Upper lobe of left lung (tissue), 6 donors: ENCODE results near the gene CD3D. TPM values are rescaled to one million over a fixed set of nuclear protein-coding genes. Genes with fewer than 3 reads are reported as not detected.
A peak's percentile ranks its signal among the peaks of the same experiment; 100 is the strongest.

ENCODE experiments used
- ATAC-seq, 2 donors: fragments of 200-7000 bp; cut with Tn5 transposase; one replicate each; pipeline ENCODE4 v1.9.1; 2022; ENCODE audit warnings: mild to moderate bottlenecking in 2 of 2, moderate library complexity in 2 of 2; ENCODE audit not compliant: low FRiP score in 2 of 2
- DNase-seq, 2 donors: peaks; one replicate each; pipeline ENCODE4 v3.0.0-alpha.2; 2019 to 2020
- H3K27ac ChIP-seq, 4 donors: fragments of 200-600 bp; sonication (generic); one replicate each; pipeline ENCODE4 v1.5.1; 2016 to 2019
- H3K27me3 ChIP-seq, 4 donors: fragments of 200-600 bp; sonication (generic); one replicate each; pipeline ENCODE4 v1.5.1; 2017 to 2019
- H3K36me3 ChIP-seq, 4 donors: fragments of 200-600 bp; sonication (generic); one replicate each; pipeline ENCODE4 v1.5.1; 2016 to 2019
- H3K4me1 ChIP-seq, 4 donors: fragments of 200-600 bp; sonication (generic); one replicate each; pipeline ENCODE4 v1.5.1; 2018 to 2019
- H3K4me3 ChIP-seq, 4 donors: fragments of 200-600 bp; sonication (generic); one replicate each; pipeline ENCODE4 v1.5.1; 2017 to 2019; ENCODE audit warnings: mild to moderate bottlenecking in 2 of 4, moderate library complexity in 1 of 4
- H3K9me3 ChIP-seq, 4 donors: fragments of 200-600 bp; sonication (generic); one replicate each; pipeline ENCODE4 v1.5.1; 2018 to 2019
- EP300 ChIP-seq, 4 donors: sonication (generic); formaldehyde crosslinking; IDR thresholded peaks; one replicate each; pipeline ENCODE4 v1.5.1; 2017; ENCODE audit warnings: antibody characterized with exemption in 4 of 4, control low read depth in 2 of 4
- POLR2A ChIP-seq, 4 donors: fragments of 450-650 bp; IDR thresholded peaks; one replicate each; pipeline ENCODE4 v1.5.1; 2016 to 2017; ENCODE audit warnings: antibody characterized with exemption in 4 of 4, mild to moderate bottlenecking in 2 of 4
- POLR2AphosphoS5 ChIP-seq, 2 donors: sonication (generic); formaldehyde crosslinking; IDR thresholded peaks; one replicate each; pipeline ENCODE4 v1.5.1; 2017; ENCODE audit warnings: antibody characterized with exemption in 2 of 2
- WGBS, 2 donors: methylation state at CpG; one replicate each; pipeline ENCODE4 v1.1.5; 2017 to 2018; 5-methylcytosine and 5-hydroxymethylcytosine counted together
- total RNA-seq, 6 donors: library from RNA; depleted of rRNA in 4 of 6; stranded (reverse); fragments of >200 nt in 4 of 6; gene quantifications; one replicate each; pipeline versions ENCODE4 v1.1.0 to v1.2.1, GENCODE V29; 2016 to 2021
- TF ChIP-seq, protein P1 (sequence below), 6 experiments: fragments of 450-650 bp in 4 of 6; fragments of 200-600 bp in 2 of 6; sonication (generic) in 2 of 6; IDR thresholded peaks; one replicate each; pipeline ENCODE4 v1.5.1; 2016 to 2019; ENCODE audit warnings: antibody characterized with exemption in 6 of 6
- donor health status: DM: no; HTN: no; CAD: no; lungs with moderate emphysema.
- donor health status: DM: no; HTN: yes; CAD: no; lungs with severe emphysema.

CD3D gene
- total RNA-seq, 6 donors from 2014 or later: 4.1 to 22.3 (median 7.6) TPM

GRCh38 chr11:118321386-118322082, 21.0 kb downstream of the CD3D start:
- Histone ChIP-seq H3K36me3 (no peaks in the 10 kb centered on the region), H3K27me3 (no peaks in the 10 kb centered on the region), H3K27ac (no peak overlapping the region), H3K9me3 (no peaks in the 10 kb centered on the region), H3K4me1 (peaks cover 21 to 35% (median 26%) of the 10 kb centered on the region in 4 donors), H3K4me3 (no peak overlapping the region)
- WGBS, 2 donors: 55 to 67% methylated on average over 5 of the region's 5 CpGs
- peak in 1 of 2 donors; percentile 59 for ATAC-seq
- no peak for DNase-seq
- TF ChIP-seq EP300 (IDR thresholded peaks at IDR 0.05): no peak
- TF ChIP-seq, protein P1, sequence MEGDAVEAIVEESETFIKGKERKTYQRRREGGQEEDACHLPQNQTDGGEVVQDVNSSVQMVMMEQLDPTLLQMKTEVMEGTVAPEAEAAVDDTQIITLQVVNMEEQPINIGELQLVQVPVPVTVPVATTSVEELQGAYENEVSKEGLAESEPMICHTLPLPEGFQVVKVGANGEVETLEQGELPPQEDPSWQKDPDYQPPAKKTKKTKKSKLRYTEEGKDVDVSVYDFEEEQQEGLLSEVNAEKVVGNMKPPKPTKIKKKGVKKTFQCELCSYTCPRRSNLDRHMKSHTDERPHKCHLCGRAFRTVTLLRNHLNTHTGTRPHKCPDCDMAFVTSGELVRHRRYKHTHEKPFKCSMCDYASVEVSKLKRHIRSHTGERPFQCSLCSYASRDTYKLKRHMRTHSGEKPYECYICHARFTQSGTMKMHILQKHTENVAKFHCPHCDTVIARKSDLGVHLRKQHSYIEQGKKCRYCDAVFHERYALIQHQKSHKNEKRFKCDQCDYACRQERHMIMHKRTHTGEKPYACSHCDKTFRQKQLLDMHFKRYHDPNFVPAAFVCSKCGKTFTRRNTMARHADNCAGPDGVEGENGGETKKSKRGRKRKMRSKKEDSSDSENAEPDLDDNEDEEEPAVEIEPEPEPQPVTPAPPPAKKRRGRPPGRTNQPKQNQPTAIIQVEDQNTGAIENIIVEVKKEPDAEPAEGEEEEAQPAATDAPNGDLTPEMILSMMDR (IDR thresholded peaks at IDR 0.05): no peak
- no peak for TF ChIP-seq POLR2A (IDR thresholded peaks at IDR 0.05)
- TF ChIP-seq POLR2AphosphoS5 (IDR thresholded peaks at IDR 0.05): no peak

GRCh38 chr11:118320515-118320914, 22.0 kb downstream of the CD3D start:
- ATAC-seq: no peak
- H3K4me1 ChIP-seq: peaks cover 31 to 45% (median 36%) of the 10 kb centered on the region in 4 donors

GRCh38 chr11:118319337-118319707, 23.2 kb downstream of the CD3D start:
- 18 to 50% methylated on average over 1 of the region's 1 CpG for WGBS, 2 donors
- H3K4me3 ChIP-seq: no peak overlapping the region
- no peak for TF ChIP-seq POLR2AphosphoS5 (IDR thresholded peaks at IDR 0.05)
- no peak for TF ChIP-seq EP300 (IDR thresholded peaks at IDR 0.05)
- no peak for TF ChIP-seq POLR2A (IDR thresholded peaks at IDR 0.05)
- TF ChIP-seq, protein P1 (IDR thresholded peaks at IDR 0.05): no peak
- H3K4me1 ChIP-seq: peaks cover 34 to 53% (median 42%) of the 10 kb centered on the region in 4 donors
- H3K27ac ChIP-seq: peak overlapping the region; percentile 35 to 48 (median 42)
- ATAC-seq (peak; percentile 64), DNase-seq (peak in 1 of 2 donors; percentile 37)
- H3K9me3 ChIP-seq: no peaks in the 10 kb centered on the region
- H3K27me3 ChIP-seq: no peaks in the 10 kb centered on the region
- H3K36me3 ChIP-seq: no peaks in the 10 kb centered on the region

More at GRCh38 chr11:118320515-118320914, 22.0 kb downstream of the CD3D start:
- no peak for DNase-seq
- H3K27me3 ChIP-seq: no peaks in the 10 kb centered on the region
- WGBS, 2 donors: 87 to 96% methylated on average over 3 of the region's 3 CpGs
- TF ChIP-seq POLR2AphosphoS5 (IDR thresholded peaks at IDR 0.05): no peak
- no peak for TF ChIP-seq POLR2A (IDR thresholded peaks at IDR 0.05)
- no peak for TF ChIP-seq EP300 (IDR thresholded peaks at IDR 0.05)
- TF ChIP-seq, protein P1 (IDR thresholded peaks at IDR 0.05): no peak
- H3K27ac ChIP-seq: no peak overlapping the region
- H3K4me3 ChIP-seq: no peak overlapping the region
- no peaks in the 10 kb centered on the region for H3K9me3 ChIP-seq
- H3K36me3 ChIP-seq: no peaks in the 10 kb centered on the region

- WGBS, 2 donors: 52 to 76% methylated on average over 11 of the region's 11 CpGs
- Histone ChIP-seq H3K36me3 (no peaks in the 10 kb centered on the region), H3K27me3 (no peaks in the 10 kb centered on the region), H3K9me3 (no peaks in the 10 kb centered on the region), H3K27ac (peak overlapping the region; percentile 35 to 48 (median 42)), H3K4me1 (peaks cover 34 to 53% (median 44%) of the 10 kb centered on the region in 4 donors), H3K4me3 (no peak overlapping the region)
- DNase-seq (no peak), ATAC-seq (peak in 1 of 2 donors; percentile 33)
- TF ChIP-seq POLR2AphosphoS5 (IDR thresholded peaks at IDR 0.05) (no peak), EP300 (IDR thresholded peaks at IDR 0.05) (no peak), POLR2A (IDR thresholded peaks at IDR 0.05) (no peak)
- TF ChIP-seq, protein P1 (IDR thresholded peaks at IDR 0.05): no peak
These were observed 23.7 kb downstream of the CD3D start for GRCh38 chr11:118318581-118319336.
